Measurements from ENCODE around the gene POLR3K.
"Not testable (repeated sequence)": the region's sequence is repeated elsewhere in the genome, so short reads cannot be mapped to it uniquely, and the experiment has no call there.

DNA sequence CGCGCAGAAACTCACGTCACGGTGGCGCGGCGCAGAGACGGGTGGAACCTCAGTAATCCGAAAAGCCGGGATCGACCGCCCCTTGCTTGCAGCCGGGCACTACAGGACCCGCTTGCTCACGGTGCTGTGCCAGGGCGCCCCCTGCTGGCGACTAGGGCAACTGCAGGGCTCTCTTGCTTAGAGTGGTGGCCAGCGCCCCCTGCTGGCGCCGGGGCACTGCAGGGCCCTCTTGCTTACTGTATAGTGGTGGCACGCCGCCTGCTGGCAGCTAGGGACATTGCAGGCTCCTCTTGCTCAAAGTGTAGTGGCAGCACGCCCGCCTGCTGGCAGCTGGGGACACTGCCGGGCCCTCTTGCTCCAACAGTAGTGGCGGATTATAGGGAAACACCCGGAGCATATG lies 42.6 kb downstream of the POLR3K start:
- not testable (repeated sequence) for TF ChIP-seq FOSL1 (IDR thresholded peaks at IDR 0.05; ENCODE audit: low read depth); EZH2 (IDR thresholded peaks at IDR 0.05); MAX (IDR thresholded peaks at IDR 0.05); POLR2AphosphoS5 (IDR thresholded peaks at IDR 0.05; ENCODE audit: low read depth, low read length); POLR2A (IDR thresholded peaks at IDR 0.05; ENCODE audit: borderline replicate concordance, extremely low read depth, insufficient read depth, insufficient read length); EGR1 (IDR thresholded peaks at IDR 0.05; ENCODE audit: low read depth); RAD21 (IDR thresholded peaks at IDR 0.05; ENCODE audit: low read depth); SRF (IDR thresholded peaks at IDR 0.05; ENCODE audit: low read depth); YY1 (IDR thresholded peaks at IDR 0.05; ENCODE audit: extremely low read depth, insufficient replicate concordance, low read depth, low read length); JUND (IDR thresholded peaks at IDR 0.05)
- peak; percentile 29 to 51 (median 41); a peak in 5 of 6 replicates for TF ChIP-seq CTCF (IDR thresholded peaks at IDR 0.05 in 2 of 3, conservative IDR thresholded peaks at IDR 0.05 in 1 of 3; ENCODE audit: borderline replicate concordance in 1 of 3, insufficient read depth in 1 of 3, low read depth in 2 of 3, low read length in 2 of 3)
- TF ChIP-seq, protein P1, sequence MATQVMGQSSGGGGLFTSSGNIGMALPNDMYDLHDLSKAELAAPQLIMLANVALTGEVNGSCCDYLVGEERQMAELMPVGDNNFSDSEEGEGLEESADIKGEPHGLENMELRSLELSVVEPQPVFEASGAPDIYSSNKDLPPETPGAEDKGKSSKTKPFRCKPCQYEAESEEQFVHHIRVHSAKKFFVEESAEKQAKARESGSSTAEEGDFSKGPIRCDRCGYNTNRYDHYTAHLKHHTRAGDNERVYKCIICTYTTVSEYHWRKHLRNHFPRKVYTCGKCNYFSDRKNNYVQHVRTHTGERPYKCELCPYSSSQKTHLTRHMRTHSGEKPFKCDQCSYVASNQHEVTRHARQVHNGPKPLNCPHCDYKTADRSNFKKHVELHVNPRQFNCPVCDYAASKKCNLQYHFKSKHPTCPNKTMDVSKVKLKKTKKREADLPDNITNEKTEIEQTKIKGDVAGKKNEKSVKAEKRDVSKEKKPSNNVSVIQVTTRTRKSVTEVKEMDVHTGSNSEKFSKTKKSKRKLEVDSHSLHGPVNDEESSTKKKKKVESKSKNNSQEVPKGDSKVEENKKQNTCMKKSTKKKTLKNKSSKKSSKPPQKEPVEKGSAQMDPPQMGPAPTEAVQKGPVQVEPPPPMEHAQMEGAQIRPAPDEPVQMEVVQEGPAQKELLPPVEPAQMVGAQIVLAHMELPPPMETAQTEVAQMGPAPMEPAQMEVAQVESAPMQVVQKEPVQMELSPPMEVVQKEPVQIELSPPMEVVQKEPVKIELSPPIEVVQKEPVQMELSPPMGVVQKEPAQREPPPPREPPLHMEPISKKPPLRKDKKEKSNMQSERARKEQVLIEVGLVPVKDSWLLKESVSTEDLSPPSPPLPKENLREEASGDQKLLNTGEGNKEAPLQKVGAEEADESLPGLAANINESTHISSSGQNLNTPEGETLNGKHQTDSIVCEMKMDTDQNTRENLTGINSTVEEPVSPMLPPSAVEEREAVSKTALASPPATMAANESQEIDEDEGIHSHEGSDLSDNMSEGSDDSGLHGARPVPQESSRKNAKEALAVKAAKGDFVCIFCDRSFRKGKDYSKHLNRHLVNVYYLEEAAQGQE (IDR thresholded peaks at IDR 0.05; ENCODE audit: low read depth), result not testable (repeated sequence)
